Central memory CD8-positive, alpha-beta T cell (primary cell): Measurements from ENCODE around the gene DSCAML1.

Experiments
- ATAC-seq: fragments of 150-1000 bp; cut with Tn5 transposase; replicated peaks from 2 replicates; pipeline ENCODE4 v1.10.0; 2022; ENCODE audit warnings: mild to moderate bottlenecking, moderate FRiP score, moderate number of reproducible peaks; ENCODE audit not compliant: poor library complexity, severe bottlenecking; ENCODE audit errors: extremely low read depth
- DNase-seq, 2 donors: peaks; one replicate each; pipeline ENCODE4 v3.0.0; 2021; ENCODE audit warnings: low spot score in 2 of 2
- H3K27ac Mint-ChIP-seq: one replicate; pipeline ENCODE4 v1.8.0; 2022; ENCODE audit warnings: low read depth, mild to moderate bottlenecking, moderate library complexity, mixed read lengths
- H3K27me3 Mint-ChIP-seq: one replicate; pipeline ENCODE4 v1.8.0; 2022; ENCODE audit warnings: mixed read lengths
- H3K36me3 Mint-ChIP-seq: one replicate; pipeline ENCODE4 v1.8.0; 2022; ENCODE audit warnings: mild to moderate bottlenecking, moderate library complexity, mixed read lengths; ENCODE audit not compliant: insufficient read depth
- H3K4me1 Mint-ChIP-seq: one replicate; pipeline ENCODE4 v1.8.0; 2022; ENCODE audit warnings: mixed read lengths
- H3K4me3 Mint-ChIP-seq: one replicate; pipeline ENCODE4 v1.8.0; 2022; ENCODE audit warnings: mild to moderate bottlenecking, moderate library complexity, mixed read lengths
- H3K9me3 Mint-ChIP-seq: one replicate; pipeline ENCODE4 v1.8.0; 2022; ENCODE audit warnings: mixed read lengths

Gene DSCAML1

DNA sequence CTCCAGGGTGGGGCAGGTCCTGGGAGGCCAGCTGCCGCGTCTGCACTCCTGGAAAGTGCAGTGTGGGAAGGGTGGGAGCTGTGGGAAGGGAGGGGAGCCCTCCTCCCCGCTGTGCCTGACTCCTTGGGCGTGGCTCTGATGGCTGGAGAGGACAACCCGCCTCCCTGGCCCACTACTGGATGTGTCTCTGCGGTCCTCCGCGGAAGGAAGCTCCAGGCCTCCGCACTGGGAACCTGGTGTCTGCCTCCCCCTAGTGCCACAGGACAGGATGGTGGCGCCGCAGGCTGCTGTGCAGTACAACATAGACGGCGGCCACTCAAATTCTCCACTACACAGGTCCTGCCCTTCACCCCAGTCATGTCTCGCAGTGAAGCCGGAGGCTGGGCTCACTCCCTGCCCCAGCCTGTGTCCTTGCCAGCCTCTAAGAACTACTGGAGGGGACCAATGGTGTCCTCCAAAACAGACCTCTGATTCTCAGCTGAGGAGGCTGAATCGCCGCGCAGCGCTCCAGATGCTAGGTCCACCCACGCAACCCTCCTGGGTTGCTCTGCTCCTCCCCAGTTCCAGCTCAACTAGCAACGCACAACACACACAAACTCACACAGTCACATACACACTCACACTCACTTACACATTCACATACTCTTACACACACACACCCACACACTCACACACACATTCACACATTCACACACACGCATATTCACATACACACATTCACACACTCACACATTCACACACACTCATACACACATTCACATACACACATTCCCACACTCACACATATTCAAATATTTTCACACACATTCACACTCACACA lies 12.4 kb upstream of the DSCAML1 start:
- Mint-ChIP-seq H3K27ac (no peak overlapping the region), H3K4me3 (no peak overlapping the region)
- DNase-seq: no peak

DNA sequence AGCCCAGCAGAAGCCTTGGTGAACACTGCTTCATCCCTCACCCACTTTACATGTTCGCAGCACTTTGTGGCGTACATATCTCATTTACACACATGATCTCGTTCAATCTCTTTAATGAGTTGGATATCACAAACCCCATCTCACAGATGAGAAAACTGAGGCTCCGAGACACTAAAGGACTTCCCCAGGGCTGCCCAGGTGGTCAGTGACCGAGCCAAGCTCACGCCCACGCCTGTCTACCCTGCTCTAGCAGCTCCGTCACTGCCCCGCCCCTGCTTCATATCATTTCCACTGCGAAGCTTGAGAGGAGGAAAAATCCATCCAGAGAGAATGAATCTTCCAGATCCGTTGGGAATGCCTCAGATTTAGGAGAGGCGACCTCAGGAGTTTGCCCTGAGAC lies 11.8 kb upstream of the DSCAML1 start:
- Mint-ChIP-seq H3K36me3 (no peaks in the 10 kb centered on the region), H3K4me1 (peaks cover 15% of the 10 kb centered on the region), H3K27me3 (peaks cover 21% of the 10 kb centered on the region), H3K4me3 (no peak overlapping the region), H3K9me3 (no peaks in the 10 kb centered on the region), H3K27ac (no peak overlapping the region)
- ATAC-seq: no peak
- DNase-seq: no peak

More for the DNA sequence above, 12.4 kb upstream of the DSCAML1 start:
- no peaks in the 10 kb centered on the region for H3K9me3 Mint-ChIP-seq
- peaks cover 21% of the 10 kb centered on the region for H3K4me1 Mint-ChIP-seq
- H3K36me3 Mint-ChIP-seq: no peaks in the 10 kb centered on the region
- peak; percentile 60 for ATAC-seq
- peaks cover 21% of the 10 kb centered on the region for H3K27me3 Mint-ChIP-seq

DNA sequence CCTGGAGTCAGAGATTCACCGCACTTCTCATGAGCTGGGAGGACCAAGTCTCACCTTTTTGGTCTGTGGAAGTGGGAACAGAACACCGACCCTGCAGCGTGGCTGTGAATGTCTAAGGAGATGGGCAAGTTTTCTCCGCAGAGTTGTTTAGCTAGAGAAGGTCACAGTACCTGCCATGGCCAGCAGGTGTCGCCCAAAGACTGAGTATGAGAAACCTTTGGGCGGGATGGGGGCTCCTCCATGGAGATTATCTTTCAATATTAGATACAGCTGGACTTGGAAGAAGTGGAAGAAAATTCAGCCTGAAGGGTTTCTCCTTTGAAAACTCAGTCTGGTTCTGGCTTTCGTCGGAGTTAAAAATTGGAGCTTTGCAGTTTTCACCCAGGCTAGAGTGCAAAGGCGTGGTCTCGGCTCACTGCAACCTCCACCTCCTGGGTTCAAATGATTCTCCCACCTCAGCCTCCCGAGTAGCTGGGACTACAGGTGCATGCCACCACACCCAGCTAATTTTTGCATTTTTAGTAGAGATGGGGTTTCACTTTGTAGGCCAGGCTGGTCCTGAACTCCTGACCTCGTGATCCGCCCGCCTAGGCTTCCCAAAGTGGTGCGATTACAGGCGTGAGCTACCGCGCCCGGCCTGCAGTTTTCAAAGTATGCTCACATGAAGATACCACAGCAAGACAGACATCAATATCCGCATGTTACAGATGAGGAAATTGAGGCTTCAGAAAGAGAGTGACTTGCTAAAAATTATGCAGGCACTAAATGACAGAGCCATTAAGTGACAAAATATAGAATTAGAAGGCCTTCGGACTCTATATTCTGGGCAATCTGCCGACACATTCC lies 10.7 kb upstream of the DSCAML1 start:
- DNase-seq (peak; percentile 55 to 71), ATAC-seq (peak; percentile 64)
- Mint-ChIP-seq H3K27me3 (peaks cover 21% of the 10 kb centered on the region), H3K36me3 (no peaks in the 10 kb centered on the region), H3K4me1 (peaks cover 7% of the 10 kb centered on the region), H3K27ac (no peak overlapping the region), H3K9me3 (no peaks in the 10 kb centered on the region), H3K4me3 (no peak overlapping the region)

DNA sequence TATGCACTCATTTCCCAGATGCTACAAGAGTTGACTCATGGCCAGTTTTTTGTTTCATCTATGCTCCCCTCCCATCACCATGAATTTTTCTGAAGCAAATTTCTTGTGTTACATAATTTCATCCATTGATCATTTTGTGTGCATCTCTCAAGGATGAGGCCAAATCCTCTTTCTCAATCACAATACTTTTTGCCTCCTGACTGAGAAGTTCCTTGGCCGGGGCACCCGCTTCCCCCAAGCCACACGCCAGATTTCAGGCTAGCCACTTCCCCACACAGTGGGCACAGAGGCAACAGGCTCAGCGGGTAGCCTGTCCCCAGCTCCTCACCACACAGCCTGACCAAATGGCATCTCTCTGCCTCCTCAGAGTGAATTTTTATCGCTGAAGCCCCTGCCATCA lies 9.8 kb upstream of the DSCAML1 start:
- ATAC-seq: no peak
- H3K9me3 Mint-ChIP-seq: no peaks in the 10 kb centered on the region
- H3K36me3 Mint-ChIP-seq: no peaks in the 10 kb centered on the region
- no peak overlapping the region for H3K27ac Mint-ChIP-seq
- no peak for DNase-seq
- H3K4me3 Mint-ChIP-seq: no peak overlapping the region
- H3K4me1 Mint-ChIP-seq: peaks cover 7% of the 10 kb centered on the region
- peaks cover 21% of the 10 kb centered on the region for H3K27me3 Mint-ChIP-seq

DNA sequence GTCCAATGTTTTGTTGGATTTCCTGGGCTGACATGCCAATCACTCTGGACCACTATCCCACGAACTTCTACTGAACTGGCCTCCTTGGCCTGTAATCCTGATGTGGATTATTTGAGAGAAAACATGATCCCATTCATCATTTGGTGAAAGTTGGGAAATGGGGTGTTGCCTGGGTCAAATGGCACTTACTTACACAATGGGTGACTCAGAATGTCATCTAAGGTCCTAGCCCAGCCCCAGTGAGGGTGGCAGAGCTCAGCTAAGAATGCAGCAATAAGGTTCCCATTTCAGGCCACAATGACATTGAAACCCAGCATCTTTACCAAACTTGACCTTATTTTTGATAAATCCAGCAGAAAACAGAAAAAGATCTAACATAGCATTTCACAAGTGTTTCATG lies 8.0 kb upstream of the DSCAML1 start:
- Mint-ChIP-seq H3K4me1 (peaks cover 6% of the 10 kb centered on the region), H3K27me3 (peaks cover 9% of the 10 kb centered on the region), H3K4me3 (no peak overlapping the region), H3K36me3 (no peaks in the 10 kb centered on the region), H3K9me3 (no peaks in the 10 kb centered on the region), H3K27ac (no peak overlapping the region)
- no peak for ATAC-seq
- DNase-seq: no peak

DNA sequence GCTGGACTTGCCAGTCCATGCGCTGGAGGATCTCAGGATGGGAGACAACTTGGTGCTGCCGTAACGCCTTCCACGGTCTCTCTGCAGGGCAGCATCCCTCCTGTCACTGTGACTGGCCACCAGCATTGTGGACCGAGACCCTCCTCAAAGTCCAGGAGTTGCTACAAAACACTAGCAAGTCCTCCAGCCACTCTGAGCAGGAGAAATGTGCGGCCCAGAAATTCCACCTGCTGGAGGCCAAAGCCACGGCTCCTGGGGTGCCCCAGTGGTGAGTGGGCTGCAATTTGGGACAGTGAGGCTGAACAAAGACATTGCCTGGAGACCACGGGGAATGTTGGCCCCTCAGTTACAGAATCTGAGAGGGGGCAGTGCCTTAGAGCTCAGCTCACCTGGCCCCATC lies 6.9 kb upstream of the DSCAML1 start:
- Mint-ChIP-seq H3K9me3 (no peaks in the 10 kb centered on the region), H3K27me3 (peaks cover 13% of the 10 kb centered on the region), H3K4me1 (no peaks in the 10 kb centered on the region), H3K36me3 (no peaks in the 10 kb centered on the region), H3K4me3 (no peak overlapping the region), H3K27ac (no peak overlapping the region)
- DNase-seq: no peak
- ATAC-seq: no peak

DNA sequence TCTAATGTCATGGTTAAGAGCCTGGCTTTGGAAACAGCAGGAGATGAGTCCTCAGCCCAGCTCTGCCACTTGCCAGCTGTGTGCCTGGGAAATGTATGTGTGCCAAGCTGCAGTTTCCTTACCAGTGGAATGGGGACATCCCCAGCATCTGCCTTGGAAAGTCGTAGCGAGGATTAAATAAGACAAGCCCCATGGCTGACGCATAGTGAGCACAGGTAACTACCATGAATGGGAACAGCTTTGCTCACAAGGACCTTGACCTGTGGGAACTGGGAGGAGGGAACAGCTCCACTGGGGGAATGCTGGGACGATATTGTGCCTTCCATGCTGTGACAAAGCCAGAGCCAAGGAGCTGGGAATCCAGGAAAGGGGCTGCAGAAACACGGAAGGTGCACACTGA lies 2.6 kb upstream of the DSCAML1 start:
- DNase-seq (no peak), ATAC-seq (no peak)
- peaks cover 6% of the 10 kb centered on the region for H3K4me1 Mint-ChIP-seq
- H3K27ac Mint-ChIP-seq: no peak overlapping the region
- H3K27me3 Mint-ChIP-seq: peaks cover 43% of the 10 kb centered on the region
- H3K4me3 Mint-ChIP-seq: no peak overlapping the region
- no peaks in the 10 kb centered on the region for H3K36me3 Mint-ChIP-seq
- no peaks in the 10 kb centered on the region for H3K9me3 Mint-ChIP-seq

DNA sequence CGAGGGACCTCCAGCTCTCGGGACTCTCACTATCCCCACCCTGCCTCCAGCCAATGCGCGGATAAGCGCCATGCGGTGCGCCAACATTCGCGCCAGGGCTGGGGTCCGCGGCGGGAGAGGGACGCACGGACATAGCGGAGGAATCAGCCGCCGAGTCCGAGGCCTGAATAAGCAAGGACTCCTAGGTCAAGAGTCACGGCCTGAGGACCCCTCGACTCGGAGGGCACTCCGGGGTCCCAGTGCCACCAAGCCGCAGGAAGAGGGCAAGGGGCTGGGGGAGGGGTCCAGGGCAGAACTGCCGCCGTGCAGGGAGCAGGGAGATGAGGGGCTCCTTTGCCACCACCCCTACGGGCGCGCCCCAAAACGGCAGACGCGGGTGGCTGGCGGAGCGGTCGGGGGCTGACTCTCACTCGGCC lies 552 bp downstream of the DSCAML1 start:
- H3K27me3 Mint-ChIP-seq: peaks cover 71% of the 10 kb centered on the region
- ATAC-seq (no peak), DNase-seq (no peak)
- H3K36me3 Mint-ChIP-seq: no peaks in the 10 kb centered on the region
- peaks cover 6% of the 10 kb centered on the region for H3K4me1 Mint-ChIP-seq
- no peaks in the 10 kb centered on the region for H3K9me3 Mint-ChIP-seq
- peak overlapping the region; percentile 53 for H3K4me3 Mint-ChIP-seq
- H3K27ac Mint-ChIP-seq: no peak overlapping the region

DNA sequence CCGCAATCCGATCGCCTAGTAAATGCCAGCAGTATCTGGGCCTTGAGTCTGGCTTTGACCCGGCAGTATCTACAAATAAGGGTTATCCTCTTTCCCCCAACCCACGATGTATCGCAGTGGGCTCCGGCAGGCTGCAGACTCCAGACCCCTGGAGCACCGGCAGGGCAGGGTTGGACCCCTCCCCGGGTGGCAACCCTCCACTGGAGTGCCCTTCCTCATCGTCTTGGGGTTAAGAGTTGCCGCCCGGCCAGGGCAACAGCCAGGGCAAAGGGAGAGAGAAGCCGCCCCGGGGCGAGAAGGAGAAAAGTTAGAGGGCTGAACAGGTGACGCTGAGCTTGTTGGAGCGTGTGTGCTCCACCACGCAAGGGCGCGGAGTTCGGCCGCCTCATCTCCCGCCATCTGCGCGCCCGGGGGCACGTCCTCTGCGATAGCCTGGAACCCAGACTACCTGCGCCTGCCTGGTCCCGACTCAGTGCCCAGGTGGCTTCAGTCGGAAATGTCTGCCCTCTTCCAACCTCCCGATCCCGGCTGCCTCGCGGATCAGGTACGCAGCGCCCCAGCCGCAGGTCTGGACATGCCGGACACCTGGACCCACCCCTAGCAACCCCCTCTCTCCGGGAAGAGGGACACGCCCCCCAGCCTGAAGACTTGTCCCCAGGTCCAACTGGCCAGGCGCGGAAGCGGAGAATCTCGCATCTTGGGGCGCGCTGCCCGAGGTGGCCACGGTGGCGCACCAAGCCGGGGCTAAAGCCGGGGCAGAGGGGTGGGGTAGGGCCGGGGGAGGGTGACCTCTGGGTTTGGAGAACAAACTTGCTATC lies 1.2 kb downstream of the DSCAML1 start:
- ATAC-seq (no peak), DNase-seq (no peak)
- Mint-ChIP-seq H3K36me3 (no peaks in the 10 kb centered on the region), H3K27me3 (peaks cover 75% of the 10 kb centered on the region), H3K4me3 (peak overlapping the region; percentile 53), H3K4me1 (peaks cover 6% of the 10 kb centered on the region), H3K27ac (no peak overlapping the region), H3K9me3 (no peaks in the 10 kb centered on the region)

DNA sequence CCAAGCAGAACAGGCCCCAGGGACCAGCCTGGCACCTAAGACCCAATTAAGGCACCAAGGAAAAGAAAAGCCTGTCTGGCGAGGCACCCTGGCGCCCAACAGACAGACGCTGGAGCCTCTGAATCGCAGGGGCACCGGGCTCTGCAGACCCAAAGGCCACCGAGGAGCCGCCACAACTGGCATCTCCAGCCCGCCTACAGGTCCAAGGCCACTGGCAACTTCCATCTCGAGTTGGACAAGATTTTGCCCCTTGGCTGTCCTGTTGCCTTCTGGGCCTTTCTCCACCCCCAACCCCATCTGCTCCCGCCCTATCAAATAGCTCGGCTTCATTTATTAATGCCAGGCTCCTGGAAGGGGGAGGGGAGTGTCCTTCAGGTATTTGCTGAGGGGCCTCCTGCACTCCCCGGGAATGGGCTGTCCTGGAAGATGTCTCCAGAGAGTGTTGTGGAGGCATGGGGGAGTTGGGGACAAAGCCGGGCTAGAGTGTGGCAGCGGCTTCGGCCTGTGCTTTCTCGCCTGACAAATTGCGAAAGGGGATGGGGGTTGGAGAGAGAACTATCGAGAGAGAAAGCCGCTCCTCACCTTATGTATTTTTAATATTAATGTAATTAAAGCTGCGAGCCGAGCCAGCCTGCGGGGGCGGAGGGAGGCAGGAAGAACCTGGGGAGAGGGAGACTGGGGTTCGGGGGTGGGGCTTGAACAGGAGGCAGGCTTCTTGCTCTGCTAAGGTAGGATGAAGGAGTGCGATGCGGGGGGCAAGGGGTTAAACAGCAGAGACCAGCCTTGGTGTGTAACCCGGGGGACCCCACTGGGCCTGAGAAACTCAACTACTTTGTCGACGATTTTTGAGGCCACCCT lies 2.0 kb downstream of the DSCAML1 start:
- Mint-ChIP-seq H3K27ac (no peak overlapping the region), H3K9me3 (no peaks in the 10 kb centered on the region), H3K4me1 (peaks cover 6% of the 10 kb centered on the region), H3K36me3 (no peaks in the 10 kb centered on the region), H3K27me3 (peaks cover 82% of the 10 kb centered on the region), H3K4me3 (peak overlapping the region; percentile 20)
- ATAC-seq (no peak), DNase-seq (no peak)

DNA sequence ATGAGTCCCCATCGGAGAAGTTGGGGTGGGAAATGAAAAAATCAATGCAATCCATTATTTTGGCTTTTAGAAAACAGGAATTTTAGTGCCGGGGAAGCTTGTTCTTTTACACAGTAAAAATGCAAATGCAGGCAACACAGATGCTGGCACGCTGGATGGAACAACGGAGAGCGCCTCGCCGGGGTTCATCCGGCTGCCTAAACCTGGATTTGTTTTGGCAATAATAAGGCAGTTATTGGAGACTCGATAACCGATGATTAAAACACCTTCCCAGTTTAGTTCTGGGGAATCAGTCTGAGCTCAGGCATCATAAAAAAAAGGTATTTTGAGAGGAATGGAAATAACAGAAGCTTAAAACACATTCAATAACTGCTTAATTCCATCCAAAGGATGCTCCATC lies 2.9 kb downstream of the DSCAML1 start:
- Mint-ChIP-seq H3K4me1 (peaks cover 6% of the 10 kb centered on the region), H3K27me3 (peaks cover 82% of the 10 kb centered on the region), H3K4me3 (no peak overlapping the region), H3K9me3 (no peaks in the 10 kb centered on the region), H3K27ac (no peak overlapping the region), H3K36me3 (no peaks in the 10 kb centered on the region)
- ATAC-seq (no peak), DNase-seq (no peak)

DNA sequence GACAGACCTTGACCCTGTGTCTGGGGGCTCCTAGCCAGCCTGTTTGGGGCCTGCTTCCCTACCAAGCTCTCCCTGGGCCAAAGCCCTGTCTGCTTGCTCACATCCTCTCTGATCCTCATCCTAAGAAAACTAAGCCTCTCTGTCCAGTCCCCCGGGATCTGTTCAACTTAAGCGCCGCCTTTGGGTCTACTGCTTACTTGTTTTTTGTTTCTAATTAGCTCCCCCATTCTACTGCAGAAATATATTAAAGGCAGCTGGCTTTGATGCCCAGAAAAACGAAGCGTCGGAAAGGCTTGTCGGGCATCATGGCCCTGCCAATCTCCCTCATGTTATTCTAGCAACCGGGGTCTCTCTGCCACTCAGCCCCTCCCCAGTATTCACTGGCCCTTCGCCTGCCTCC lies 3.4 kb downstream of the DSCAML1 start:
- H3K36me3 Mint-ChIP-seq: no peaks in the 10 kb centered on the region
- H3K4me1 Mint-ChIP-seq: peaks cover 6% of the 10 kb centered on the region
- H3K9me3 Mint-ChIP-seq: no peaks in the 10 kb centered on the region
- ATAC-seq (no peak), DNase-seq (no peak)
- H3K27ac Mint-ChIP-seq: no peak overlapping the region
- peaks cover 82% of the 10 kb centered on the region for H3K27me3 Mint-ChIP-seq
- no peak overlapping the region for H3K4me3 Mint-ChIP-seq
